Gastrocnemius medialis (tissue), 4 donors: Measurements from ENCODE around the gene ZNF23. TPM values are rescaled to one million over a fixed set of nuclear protein-coding genes. Genes with fewer than 3 reads are reported as not detected.

Source experiments
- ATAC-seq, 2 donors: fragments of 150-250 bp; one replicate each; pipeline ENCODE4 v1.9.1; 2016
- DNase-seq, 2 donors: peaks; one replicate each; pipeline ENCODE4 v3.0.0-alpha.2; 2019
- H3K27ac ChIP-seq, 4 donors: fragments of 200-600 bp; sonication (generic); 1 replicate in 1 of 4; 2 replicates in 3 of 4; pipeline ENCODE4 v1.5.1; 2016 to 2018; ENCODE audit warnings: mild to moderate bottlenecking in 2 of 4, moderate library complexity in 1 of 4
- H3K27me3 ChIP-seq, 3 donors: fragments of 200-600 bp; sonication (generic) in 2 of 3; 1 replicate in 1 of 3; 2 replicates in 2 of 3; pipeline versions ENCODE4 v1.5.1 to v1.6.0; 2016 to 2019; ENCODE audit warnings: mild to moderate bottlenecking in 1 of 3, moderate library complexity in 1 of 3
- H3K36me3 ChIP-seq, 2 donors: fragments of 200-600 bp; sonication (generic) in 1 of 2; one replicate each; pipeline ENCODE4 v1.5.1; 2017 to 2018
- H3K4me1 ChIP-seq, 2 donors: fragments of 200-600 bp; sonication (generic) in 1 of 2; one replicate each; pipeline ENCODE4 v1.5.1; 2016 to 2017; ENCODE audit warnings: mild to moderate bottlenecking in 2 of 2
- H3K4me3 ChIP-seq, 4 donors: fragments of 200-600 bp; sonication (generic) in 3 of 4; 1 replicate in 1 of 4; 2 replicates in 3 of 4; pipeline ENCODE4 v1.5.1; 2016 to 2019; ENCODE audit warnings: mild to moderate bottlenecking in 2 of 4
- H3K9me3 ChIP-seq, 3 donors: fragments of 200-600 bp; sonication (generic) in 2 of 3; 1 replicate in 1 of 3; 2 replicates in 2 of 3; pipeline ENCODE4 v1.5.1; 2016 to 2019
- POLR2A ChIP-seq, 2 donors: fragments of 450-650 bp; IDR thresholded peaks; one replicate each; pipeline ENCODE4 v1.6.1; 2017; ENCODE audit warnings: antibody characterized with exemption in 2 of 2, mild to moderate bottlenecking in 2 of 2, moderate library complexity in 2 of 2
- in situ Hi-C, 4 donors: fragments of 200-750 bp; cut with MboI; loops; one replicate each; pipeline versions ENCODE4 v1.15.0 to v1.8.0; 2017; ENCODE audit warnings: low sequenced_read_pairs in 4 of 4
- intact Hi-C: fragments of 100-400 bp; cut with DNase I; formaldehyde crosslinking; loops from one replicate; pipeline ENCODE4 v1.15.1; 2023; ENCODE audit warnings: low total_unique reads
- total RNA-seq, 4 donors: library from RNA; depleted of rRNA; stranded (reverse); fragments of >200 nt; gene quantifications; one replicate each; pipeline versions ENCODE4 v1.1.0 to v1.2.3, GENCODE V29; 2016
- TF ChIP-seq, protein P1 (sequence below), 5 experiments: fragments of 450-650 bp in 3 of 5; fragments of 200-600 bp in 2 of 5; sonication (generic) in 2 of 5; IDR thresholded peaks in 4 of 5; conservative IDR thresholded peaks in 1 of 5; 1 replicate in 4 of 5; 2 replicates in 1 of 5; pipeline ENCODE4 v1.5.1; 2016 to 2019; ENCODE audit warnings: antibody characterized with exemption in 5 of 5, mild to moderate bottlenecking in 3 of 5, moderate library complexity in 3 of 5

ZNF23 gene
- total RNA-seq, 4 donors from 2014 or later: 3.6 to 5.6 (median 4.7) TPM

- intact Hi-C loops (no loop called here), in situ Hi-C loops (no loop called here)
- no peak overlapping the region for H3K4me3 ChIP-seq
- no peak overlapping the region for H3K27ac ChIP-seq
- DNase-seq (no peak), ATAC-seq (no peak)
- no peaks in the 10 kb centered on the region for H3K9me3 ChIP-seq
- no peaks in the 10 kb centered on the region for H3K36me3 ChIP-seq
- TF ChIP-seq, protein P1, sequence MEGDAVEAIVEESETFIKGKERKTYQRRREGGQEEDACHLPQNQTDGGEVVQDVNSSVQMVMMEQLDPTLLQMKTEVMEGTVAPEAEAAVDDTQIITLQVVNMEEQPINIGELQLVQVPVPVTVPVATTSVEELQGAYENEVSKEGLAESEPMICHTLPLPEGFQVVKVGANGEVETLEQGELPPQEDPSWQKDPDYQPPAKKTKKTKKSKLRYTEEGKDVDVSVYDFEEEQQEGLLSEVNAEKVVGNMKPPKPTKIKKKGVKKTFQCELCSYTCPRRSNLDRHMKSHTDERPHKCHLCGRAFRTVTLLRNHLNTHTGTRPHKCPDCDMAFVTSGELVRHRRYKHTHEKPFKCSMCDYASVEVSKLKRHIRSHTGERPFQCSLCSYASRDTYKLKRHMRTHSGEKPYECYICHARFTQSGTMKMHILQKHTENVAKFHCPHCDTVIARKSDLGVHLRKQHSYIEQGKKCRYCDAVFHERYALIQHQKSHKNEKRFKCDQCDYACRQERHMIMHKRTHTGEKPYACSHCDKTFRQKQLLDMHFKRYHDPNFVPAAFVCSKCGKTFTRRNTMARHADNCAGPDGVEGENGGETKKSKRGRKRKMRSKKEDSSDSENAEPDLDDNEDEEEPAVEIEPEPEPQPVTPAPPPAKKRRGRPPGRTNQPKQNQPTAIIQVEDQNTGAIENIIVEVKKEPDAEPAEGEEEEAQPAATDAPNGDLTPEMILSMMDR (IDR thresholded peaks at IDR 0.05 in 4 of 5, conservative IDR thresholded peaks at IDR 0.05 in 1 of 5): no peak
- TF ChIP-seq POLR2A (IDR thresholded peaks at IDR 0.05): no peak
- H3K4me1 ChIP-seq: no peaks in the 10 kb centered on the region
- H3K27me3 ChIP-seq: peaks cover 7 to 15% (median 8%) of the 10 kb centered on the region in 3 donors
Observed at GRCh38 chr16:71426880-71427615, 35.0 kb downstream of the ZNF23 start.

GRCh38 chr16:71426069-71426879 is 35.8 kb downstream of the ZNF23 start:
- TF ChIP-seq POLR2A (IDR thresholded peaks at IDR 0.05): no peak
- TF ChIP-seq, protein P1 (IDR thresholded peaks at IDR 0.05 in 4 of 5, conservative IDR thresholded peaks at IDR 0.05 in 1 of 5): no peak
- no peak for DNase-seq
- Histone ChIP-seq H3K4me1 (no peaks in the 10 kb centered on the region), H3K9me3 (no peaks in the 10 kb centered on the region), H3K27me3 (peaks cover 7 to 15% (median 8%) of the 10 kb centered on the region in 3 donors), H3K27ac (no peak overlapping the region), H3K36me3 (no peaks in the 10 kb centered on the region), H3K4me3 (no peak overlapping the region)
- no peak for ATAC-seq
- in situ Hi-C loops: no loop called here
- intact Hi-C loops: no loop called here

GRCh38 chr16:71425746-71426068 is 36.3 kb downstream of the ZNF23 start:
- TF ChIP-seq POLR2A (IDR thresholded peaks at IDR 0.05): no peak
- TF ChIP-seq, protein P1 (IDR thresholded peaks at IDR 0.05 in 4 of 5, conservative IDR thresholded peaks at IDR 0.05 in 1 of 5): no peak
- Histone ChIP-seq H3K9me3 (no peaks in the 10 kb centered on the region), H3K4me1 (no peaks in the 10 kb centered on the region), H3K27me3 (peaks cover 7 to 15% (median 8%) of the 10 kb centered on the region in 3 donors), H3K36me3 (no peaks in the 10 kb centered on the region), H3K4me3 (no peak overlapping the region), H3K27ac (no peak overlapping the region)
- DNase-seq (no peak), ATAC-seq (no peak)
- in situ Hi-C loops: no loop called here
- intact Hi-C loops: no loop called here

- Histone ChIP-seq H3K4me1 (no peaks in the 10 kb centered on the region), H3K27ac (no peak overlapping the region), H3K27me3 (peaks cover 7 to 15% (median 8%) of the 10 kb centered on the region in 3 donors), H3K4me3 (no peak overlapping the region), H3K36me3 (no peaks in the 10 kb centered on the region), H3K9me3 (no peaks in the 10 kb centered on the region)
- intact Hi-C loops (no loop called here), in situ Hi-C loops (loop anchor here in 3 of 4 donors (25.0 kb wide), 1 partner anchor 188 kb away; no protein-coding TSS in a partner anchor)
- TF ChIP-seq POLR2A (IDR thresholded peaks at IDR 0.05): no peak
- TF ChIP-seq, protein P1 (IDR thresholded peaks at IDR 0.05 in 4 of 5, conservative IDR thresholded peaks at IDR 0.05 in 1 of 5): no peak
- no peak for DNase-seq
- no peak for ATAC-seq
Observed at GRCh38 chr16:71424626-71425025, 37.4 kb downstream of the ZNF23 start.
